Mesenchymal stem cell (in vitro differentiated cells and primary cell): ENCODE measurements around the gene MRO.
"Not testable (repeated sequence)": the region's sequence is repeated elsewhere in the genome, so short reads cannot be mapped to it uniquely, and the experiment has no call there.

Experiments
- DNase-seq: peaks from one replicate; pipeline ENCODE4 v3.0.0-alpha.2; 2013
- H2AFZ ChIP-seq: one replicate; pipeline ENCODE4 v1.6.1; 2013; ENCODE audit warnings: low read depth, mild to moderate bottlenecking, control low read depth, inconsistent platforms, low read length, moderate library complexity
- H2AK5ac ChIP-seq: 2 replicates; pipeline ENCODE4 v1.6.1; 2013; ENCODE audit warnings: low read length, moderate library complexity, mild to moderate bottlenecking, inconsistent platforms; ENCODE audit not compliant: severe bottlenecking
- H2BK120ac ChIP-seq: one replicate; pipeline ENCODE4 v1.6.1; 2013; ENCODE audit warnings: low read depth, mild to moderate bottlenecking, inconsistent platforms, low read length, moderate library complexity
- H2BK12ac ChIP-seq, 2 experiments: one replicate each; pipeline ENCODE4 v1.6.1; 2013; ENCODE audit warnings: inconsistent platforms in 2 of 2, low read length in 2 of 2, mild to moderate bottlenecking in 2 of 2, moderate library complexity in 2 of 2, control low read depth in 1 of 2
- H2BK15ac ChIP-seq: one replicate; pipeline ENCODE4 v1.6.1; 2013; ENCODE audit warnings: mild to moderate bottlenecking, low read depth, inconsistent platforms; ENCODE audit not compliant: poor library complexity, severe bottlenecking
- H2BK5ac ChIP-seq: 2 replicates; pipeline ENCODE4 v1.6.1; 2013; ENCODE audit warnings: low read depth, mild to moderate bottlenecking, low read length, control low read depth, inconsistent platforms; ENCODE audit not compliant: poor library complexity, severe bottlenecking
- H3K14ac ChIP-seq, 2 experiments: one replicate each; pipeline ENCODE4 v1.6.1; 2013; ENCODE audit warnings: inconsistent platforms in 2 of 2, low read length in 2 of 2, control low read depth in 1 of 2, mild to moderate bottlenecking in 1 of 2, moderate library complexity in 1 of 2
- H3K18ac ChIP-seq, 2 experiments: one replicate each; pipeline ENCODE4 v1.6.1; 2013; ENCODE audit warnings: inconsistent platforms in 2 of 2, low read length in 2 of 2, control low read depth in 1 of 2, low read depth in 1 of 2, mild to moderate bottlenecking in 1 of 2
- H3K23ac ChIP-seq, 2 experiments: one replicate each; pipeline ENCODE4 v1.6.1; 2013; ENCODE audit warnings: inconsistent platforms in 2 of 2, low read length in 2 of 2, mild to moderate bottlenecking in 2 of 2, moderate library complexity in 2 of 2, control low read depth in 1 of 2
- H3K27ac ChIP-seq: 2 replicates; pipeline ENCODE4 v1.5.1; 2013; ENCODE audit warnings: mild to moderate bottlenecking, moderate library complexity, low read length, control low read depth, inconsistent platforms; ENCODE audit not compliant: poor library complexity, severe bottlenecking
- H3K27me3 ChIP-seq, 2 experiments: 2 replicates each; pipeline versions ENCODE4 v1.6.1 to v1.7.0; 2013; ENCODE audit warnings: low read length in 2 of 2, mild to moderate bottlenecking in 2 of 2, moderate library complexity in 2 of 2, control low read depth in 1 of 2, inconsistent platforms in 1 of 2; ENCODE audit not compliant: control insufficient read depth in 1 of 2, insufficient read depth in 1 of 2
- H3K36me3 ChIP-seq, 2 experiments: 2 replicates each; pipeline versions ENCODE4 v1.6.1 to v1.7.0; 2013; ENCODE audit warnings: low read length in 2 of 2, control low read depth in 1 of 2, inconsistent platforms in 1 of 2, low read depth in 1 of 2, mild to moderate bottlenecking in 1 of 2; ENCODE audit not compliant: insufficient read depth in 2 of 2, control insufficient read depth in 1 of 2
- H3K4ac ChIP-seq, 2 experiments: one replicate each; pipeline ENCODE4 v1.6.1; 2013; ENCODE audit warnings: inconsistent platforms in 2 of 2, low read length in 2 of 2, mild to moderate bottlenecking in 2 of 2, moderate library complexity in 2 of 2, control low read depth in 1 of 2, low read depth in 1 of 2
- H3K4me1 ChIP-seq: 2 replicates; pipeline ENCODE4 v1.6.1; 2013; ENCODE audit warnings: low read depth, low read length, control low read depth; ENCODE audit not compliant: control insufficient read depth, insufficient read depth
- H3K4me2 ChIP-seq: 2 replicates; pipeline ENCODE4 v1.6.1; 2013; ENCODE audit warnings: low read length, mild to moderate bottlenecking, inconsistent platforms; ENCODE audit not compliant: poor library complexity, severe bottlenecking
- H3K4me3 ChIP-seq, 2 experiments: 2 replicates each; pipeline versions ENCODE4 v1.5.1 to v1.7.0; 2013; ENCODE audit warnings: low read length in 2 of 2, mild to moderate bottlenecking in 2 of 2, control low read depth in 1 of 2, low read depth in 1 of 2; ENCODE audit not compliant: insufficient read depth in 1 of 2
- H3K79me1 ChIP-seq: replicated peaks from 2 replicates; pipeline ENCODE4 v1.6.1; 2013; ENCODE audit warnings: mild to moderate bottlenecking, control low read depth, low read length, inconsistent platforms; ENCODE audit not compliant: poor library complexity, severe bottlenecking
- H3K9ac ChIP-seq: 2 replicates; pipeline ENCODE4 v1.7.0; 2013; ENCODE audit warnings: mild to moderate bottlenecking, low read length, moderate library complexity
- H3K9me3 ChIP-seq: 2 replicates; pipeline ENCODE4 v1.7.0; 2013; ENCODE audit warnings: mild to moderate bottlenecking, low read length; ENCODE audit not compliant: control insufficient read depth
- H4K8ac ChIP-seq: one replicate; pipeline ENCODE4 v1.6.1; 2013; ENCODE audit warnings: inconsistent platforms, mild to moderate bottlenecking, low read length, moderate library complexity
- H4K91ac ChIP-seq: one replicate; pipeline ENCODE4 v1.6.1; 2013; ENCODE audit warnings: mild to moderate bottlenecking, low read length, inconsistent platforms
- WGBS: methylation state at CpG from one replicate; pipeline ENCODE4 v1.1.7; 2013; ENCODE audit warnings: mixed read lengths; 5-methylcytosine and 5-hydroxymethylcytosine counted together

The MRO gene

DNA sequence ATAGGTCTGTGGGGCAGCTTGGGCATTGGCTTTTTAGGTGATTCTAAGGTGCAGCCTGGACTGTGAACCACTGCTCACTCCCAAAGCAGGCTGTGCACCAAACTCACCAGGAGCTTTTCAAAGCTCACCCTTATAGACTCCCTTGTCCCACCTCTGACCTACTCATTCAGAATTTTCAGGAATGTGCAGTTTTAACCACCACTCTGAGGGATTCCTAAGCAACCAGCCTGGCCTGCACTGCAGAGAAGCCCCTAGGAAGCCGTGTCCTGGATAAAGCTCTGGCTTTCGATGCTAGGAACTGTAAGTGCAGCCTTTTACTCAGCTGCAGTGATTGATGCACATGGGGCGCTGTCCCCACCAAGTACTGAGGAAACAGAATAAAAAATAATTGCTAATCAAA lies 33.0 kb downstream of the MRO start:
- 83% methylated on average over 2 of the region's 3 CpGs for WGBS
- no peak for DNase-seq
- no peak overlapping the region for H4K91ac ChIP-seq

DNA sequence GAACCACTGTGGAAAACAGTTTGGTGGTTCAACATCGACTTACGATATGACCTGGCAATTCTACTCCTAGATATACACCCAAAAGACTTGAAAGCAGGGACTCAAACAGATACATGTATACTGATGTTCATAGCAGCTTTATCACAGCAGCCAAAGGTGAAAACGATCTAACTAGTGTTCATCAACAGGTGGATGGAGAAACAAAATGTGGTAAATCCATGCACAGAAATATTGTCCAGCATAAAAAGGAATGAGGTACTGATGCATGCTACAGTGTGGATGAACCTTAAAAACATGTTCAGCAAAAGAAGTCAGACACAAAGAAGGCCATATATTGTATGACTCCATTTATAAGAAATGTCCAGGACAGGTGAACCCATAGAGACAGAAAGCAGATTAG lies 36.3 kb downstream of the MRO start:
- DNase-seq: no peak
- Histone ChIP-seq H3K4me1 (peaks cover 2% of the 10 kb centered on the region), H3K18ac (no peak overlapping the region), H3K9me3 (no peaks in the 10 kb centered on the region), H3K36me3 (no peaks in the 10 kb centered on the region), H3K4ac (no peak overlapping the region), H2BK5ac (no peak overlapping the region), H3K27ac (no peak overlapping the region), H3K79me1 (no peaks in the 10 kb centered on the region), H2AFZ (no peak overlapping the region), H3K9ac (no peak overlapping the region), H3K27me3 (no peaks in the 10 kb centered on the region), H2BK15ac (no peak overlapping the region), H3K14ac (no peak overlapping the region), H3K4me3 (no peak overlapping the region), H3K4me2 (no peak overlapping the region), H2BK12ac (no peak overlapping the region), H2AK5ac (no peak overlapping the region), H3K23ac (no peak overlapping the region), H4K91ac (no peak overlapping the region), H4K8ac (no peak overlapping the region), H2BK120ac (no peak overlapping the region)
- WGBS: 100% methylated on average over 1 of the region's 3 CpGs

More for the DNA sequence above, 33.0 kb downstream of the MRO start:
- Histone ChIP-seq H3K23ac (no peak overlapping the region), H2BK15ac (no peak overlapping the region), H3K14ac (no peak overlapping the region), H2BK5ac (no peak overlapping the region), H3K79me1 (no peaks in the 10 kb centered on the region), H2AFZ (no peak overlapping the region), H2BK12ac (no peak overlapping the region), H3K27me3 (peaks cover 7 to 9% of the 10 kb centered on the region in 2 experiments), H3K4me3 (no peak overlapping the region), H4K8ac (no peak overlapping the region), H3K4ac (no peak overlapping the region), H3K4me1 (peaks cover 2% of the 10 kb centered on the region), H3K4me2 (no peak overlapping the region), H2AK5ac (no peak overlapping the region), H3K18ac (no peak overlapping the region), H3K9me3 (no peaks in the 10 kb centered on the region), H3K27ac (no peak overlapping the region), H3K9ac (no peak overlapping the region), H2BK120ac (no peak overlapping the region), H3K36me3 (no peaks in the 10 kb centered on the region)

DNA sequence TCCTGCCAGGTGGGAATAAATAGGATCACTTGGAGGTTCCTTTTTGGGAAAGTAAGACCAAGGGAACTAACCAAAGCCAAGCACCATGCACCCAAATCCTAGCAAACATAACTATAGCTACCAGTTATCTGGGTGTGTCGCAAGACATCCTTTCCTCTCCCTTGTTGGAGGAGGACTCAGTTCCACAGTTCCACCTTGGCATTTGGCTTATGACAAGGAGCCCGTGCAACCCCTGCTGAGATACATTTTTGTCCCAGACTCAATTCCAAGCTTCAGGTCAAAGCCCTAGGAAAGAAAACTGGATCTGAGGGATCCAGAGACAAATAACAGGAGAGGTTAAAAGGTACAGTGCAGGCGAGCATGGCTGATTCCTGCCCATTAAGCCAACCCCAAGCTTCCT lies 40.8 kb downstream of the MRO start:
- H4K8ac ChIP-seq, H2BK120ac ChIP-seq, H3K9me3 ChIP-seq, H3K27ac ChIP-seq, H2BK5ac ChIP-seq, DNase-seq, H3K4me3 ChIP-seq, H3K4me2 ChIP-seq, H2BK15ac ChIP-seq, H3K14ac ChIP-seq, H3K23ac ChIP-seq, H3K4me1 ChIP-seq, H2BK12ac ChIP-seq, H3K79me1 ChIP-seq, H2AK5ac ChIP-seq, H3K36me3 ChIP-seq, H2AFZ ChIP-seq, H3K9ac ChIP-seq, H3K4ac ChIP-seq, H3K27me3 ChIP-seq, H3K18ac ChIP-seq, H4K91ac ChIP-seq: not testable (repeated sequence)
- 75% methylated on average over 2 of the region's 3 CpGs for WGBS

DNA sequence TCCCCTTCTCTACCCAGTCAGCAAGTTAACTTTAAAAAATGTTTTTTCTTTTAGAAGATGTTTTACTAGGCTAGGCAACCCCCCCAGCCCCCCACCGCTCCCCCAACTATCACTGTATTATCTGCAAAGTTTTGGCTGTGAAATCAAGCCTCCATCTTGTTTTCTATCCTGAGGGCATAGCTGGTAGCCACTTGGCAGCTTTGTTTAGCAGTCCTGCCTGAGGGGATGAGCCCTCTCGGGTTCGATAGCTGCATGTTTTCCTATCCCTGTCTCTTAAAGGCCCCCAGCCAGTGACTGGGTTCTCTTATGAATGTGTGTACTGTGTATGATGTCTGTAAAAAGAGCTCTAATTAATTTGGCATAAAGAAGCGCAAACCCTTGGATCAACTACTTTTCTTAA lies 43.4 kb downstream of the MRO start:
- no peak overlapping the region for H3K18ac ChIP-seq
- H3K9ac ChIP-seq: no peak overlapping the region
- no peak overlapping the region for H3K4me2 ChIP-seq
- H2BK5ac ChIP-seq: no peak overlapping the region
- peaks cover 3% of the 10 kb centered on the region for H3K9me3 ChIP-seq
- no peak overlapping the region for H2BK120ac ChIP-seq
- H3K4me1 ChIP-seq: no peaks in the 10 kb centered on the region
- H2BK15ac ChIP-seq: no peak overlapping the region
- no peak overlapping the region for H3K27ac ChIP-seq
- no peak overlapping the region for H3K23ac ChIP-seq
- H2AK5ac ChIP-seq: no peak overlapping the region
- H2BK12ac ChIP-seq: no peak overlapping the region
- no peaks in the 10 kb centered on the region for H3K36me3 ChIP-seq
- no peaks in the 10 kb centered on the region for H3K27me3 ChIP-seq
- H3K4me3 ChIP-seq: no peak overlapping the region
- DNase-seq: no peak
- no peak overlapping the region for H3K14ac ChIP-seq
- no peak overlapping the region for H2AFZ ChIP-seq
- H4K91ac ChIP-seq: no peak overlapping the region
- no peaks in the 10 kb centered on the region for H3K79me1 ChIP-seq
- 77% methylated on average over 4 of the region's 4 CpGs for WGBS
- no peak overlapping the region for H4K8ac ChIP-seq
- H3K4ac ChIP-seq: no peak overlapping the region
